ENCODE results near the gene GPR78.

DNA sequence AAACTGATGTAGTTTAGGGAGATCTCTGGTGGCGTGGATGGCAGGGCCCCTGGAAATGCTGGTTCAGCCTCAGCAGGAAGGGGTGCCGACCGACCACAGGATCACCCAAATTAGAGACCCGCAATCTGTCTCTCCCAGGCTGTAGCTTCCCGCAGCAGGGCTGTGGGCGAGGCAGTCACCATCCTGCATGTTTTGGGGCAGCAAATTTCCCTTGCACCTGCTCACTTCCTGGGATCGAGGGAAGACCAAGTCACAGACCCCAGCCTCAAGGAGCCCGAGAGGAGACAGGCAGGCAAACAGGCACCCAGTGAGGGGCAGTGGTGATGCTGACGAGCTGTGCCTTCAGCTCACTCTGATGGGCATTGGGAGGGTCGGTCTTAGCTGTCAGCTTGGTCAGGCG, 21.2 kb upstream of the GPR78 start:
- TF ChIP-seq, protein P1, sequence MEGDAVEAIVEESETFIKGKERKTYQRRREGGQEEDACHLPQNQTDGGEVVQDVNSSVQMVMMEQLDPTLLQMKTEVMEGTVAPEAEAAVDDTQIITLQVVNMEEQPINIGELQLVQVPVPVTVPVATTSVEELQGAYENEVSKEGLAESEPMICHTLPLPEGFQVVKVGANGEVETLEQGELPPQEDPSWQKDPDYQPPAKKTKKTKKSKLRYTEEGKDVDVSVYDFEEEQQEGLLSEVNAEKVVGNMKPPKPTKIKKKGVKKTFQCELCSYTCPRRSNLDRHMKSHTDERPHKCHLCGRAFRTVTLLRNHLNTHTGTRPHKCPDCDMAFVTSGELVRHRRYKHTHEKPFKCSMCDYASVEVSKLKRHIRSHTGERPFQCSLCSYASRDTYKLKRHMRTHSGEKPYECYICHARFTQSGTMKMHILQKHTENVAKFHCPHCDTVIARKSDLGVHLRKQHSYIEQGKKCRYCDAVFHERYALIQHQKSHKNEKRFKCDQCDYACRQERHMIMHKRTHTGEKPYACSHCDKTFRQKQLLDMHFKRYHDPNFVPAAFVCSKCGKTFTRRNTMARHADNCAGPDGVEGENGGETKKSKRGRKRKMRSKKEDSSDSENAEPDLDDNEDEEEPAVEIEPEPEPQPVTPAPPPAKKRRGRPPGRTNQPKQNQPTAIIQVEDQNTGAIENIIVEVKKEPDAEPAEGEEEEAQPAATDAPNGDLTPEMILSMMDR (IDR thresholded peaks at IDR 0.05; ENCODE audit: low read length): no peak
- no peak for TF ChIP-seq EZH2 (IDR thresholded peaks at IDR 0.05; ENCODE audit: borderline replicate concordance, low read length)

Data from OCI-LY1 (cell line).